Sigmoid colon (tissue), 7 donors: Measurements from ENCODE around the gene NLRX1. TPM values are rescaled to one million over a fixed set of nuclear protein-coding genes. Genes with fewer than 3 reads are reported as not detected.

Source experiments
- DNase-seq: peaks from one replicate; pipeline ENCODE4 v3.0.0-alpha.2; 2019
- H3K27ac ChIP-seq, 4 donors: fragments of 200-600 bp; sonication (generic); one replicate each; pipeline ENCODE4 v1.5.1; 2016 to 2019; ENCODE audit warnings: mild to moderate bottlenecking in 1 of 4
- H3K27me3 ChIP-seq, 3 donors: fragments of 200-600 bp; sonication (generic); one replicate each; pipeline ENCODE4 v1.5.1; 2019; ENCODE audit warnings: mild to moderate bottlenecking in 1 of 3
- H3K36me3 ChIP-seq, 4 donors: fragments of 200-600 bp; sonication (generic); one replicate each; pipeline ENCODE4 v1.5.1; 2016 to 2019
- H3K4me1 ChIP-seq, 4 donors: fragments of 200-600 bp; sonication (generic); one replicate each; pipeline ENCODE4 v1.5.1; 2017 to 2019
- H3K4me3 ChIP-seq, 4 donors: fragments of 200-600 bp; sonication (generic); one replicate each; pipeline ENCODE4 v1.5.1; 2017 to 2019; ENCODE audit warnings: mild to moderate bottlenecking in 2 of 4, moderate library complexity in 1 of 4
- H3K9me3 ChIP-seq, 4 donors: fragments of 200-600 bp in 3 of 4; sonication (generic) in 3 of 4; one replicate each; pipeline versions ENCODE4 v1.5.1 to v1.6.1; 2013 to 2019
- EP300 ChIP-seq, 4 donors: sonication (generic); formaldehyde crosslinking; IDR thresholded peaks; one replicate each; pipeline ENCODE4 v1.6.1; 2017; ENCODE audit warnings: antibody characterized with exemption in 4 of 4
- POLR2A ChIP-seq, 2 donors: fragments of 450-650 bp; IDR thresholded peaks; one replicate each; pipeline ENCODE4 v1.6.1; 2016; ENCODE audit warnings: antibody characterized with exemption in 2 of 2, mild to moderate bottlenecking in 2 of 2, moderate library complexity in 2 of 2
- POLR2AphosphoS5 ChIP-seq, 4 donors: sonication (generic); formaldehyde crosslinking; IDR thresholded peaks; one replicate each; pipeline ENCODE4 v1.6.1; 2017; ENCODE audit warnings: antibody characterized with exemption in 4 of 4
- WGBS, 2 donors: extraction: QIAGEN DNeasy Blood & Tissue Kit; methylation state at CpG; one replicate each; pipeline ENCODE4 v1.1.7; 2013; 5-methylcytosine and 5-hydroxymethylcytosine counted together
- intact Hi-C: fragments of 100-400 bp; cut with DNase I; formaldehyde crosslinking; loops from one replicate; pipeline ENCODE4 v1.15.1; 2023
- polyA plus RNA-seq, 3 donors: library from polyadenylated mRNA; stranded (reverse); fragments of 200-250 nt; gene quantifications; one replicate each; pipeline ENCODE4 v1.2.3, GENCODE V29; 2013
- total RNA-seq, 4 donors: library from RNA; depleted of rRNA; stranded (reverse); fragments of >200 nt; gene quantifications; one replicate each; pipeline ENCODE4 v1.1.0, GENCODE V29; 2016
- TF ChIP-seq, protein P1 (sequence below), 4 experiments: fragments of 450-650 bp in 3 of 4; fragments of 200-600 bp in 1 of 4; IDR thresholded peaks; one replicate each; pipeline ENCODE4 v1.5.1; 2016 to 2019; ENCODE audit warnings: antibody characterized with exemption in 4 of 4, mild to moderate bottlenecking in 3 of 4, moderate library complexity in 2 of 4
- donor health status: healthy with polysubstance abuse.
- donor health status: Bipolar disorder and iron deficiency.
- donor health status: healthy.

NLRX1 gene
- total and polyA plus RNA-seq, 7 donors: 3.9 to 21.9 (median 10.7) TPM

- Histone ChIP-seq H3K9me3 (no peaks in the 10 kb centered on the region), H3K36me3 (no peaks in the 10 kb centered on the region), H3K27ac (peak within 1 kb of the TSS; percentile 94 to 98 (median 96)), H3K4me3 (peak within 1 kb of the TSS; percentile 72 to 97 (median 92)), H3K4me1 (peaks cover 0 to 29% (median 20%) of the 10 kb centered on the region in 4 donors), H3K27me3 (no peaks in the 10 kb centered on the region)
- 1% methylated on average over 88 of the region's 88 CpGs for WGBS, 2 donors
- intact Hi-C loops: loop anchor here (1.0 to 5.0 kb wide), 5 partner anchors 38 to 132 kb away; partner anchors contain the start of genes DPAGT1 and NLRX1
- peak; percentile 98 for DNase-seq
- TF ChIP-seq EP300 (IDR thresholded peaks at IDR 0.05) (no peak), POLR2AphosphoS5 (IDR thresholded peaks at IDR 0.05) (peak; percentile 20 to 82 (median 63)), POLR2A (IDR thresholded peaks at IDR 0.05) (peak; percentile 29 to 46)
- TF ChIP-seq, protein P1, sequence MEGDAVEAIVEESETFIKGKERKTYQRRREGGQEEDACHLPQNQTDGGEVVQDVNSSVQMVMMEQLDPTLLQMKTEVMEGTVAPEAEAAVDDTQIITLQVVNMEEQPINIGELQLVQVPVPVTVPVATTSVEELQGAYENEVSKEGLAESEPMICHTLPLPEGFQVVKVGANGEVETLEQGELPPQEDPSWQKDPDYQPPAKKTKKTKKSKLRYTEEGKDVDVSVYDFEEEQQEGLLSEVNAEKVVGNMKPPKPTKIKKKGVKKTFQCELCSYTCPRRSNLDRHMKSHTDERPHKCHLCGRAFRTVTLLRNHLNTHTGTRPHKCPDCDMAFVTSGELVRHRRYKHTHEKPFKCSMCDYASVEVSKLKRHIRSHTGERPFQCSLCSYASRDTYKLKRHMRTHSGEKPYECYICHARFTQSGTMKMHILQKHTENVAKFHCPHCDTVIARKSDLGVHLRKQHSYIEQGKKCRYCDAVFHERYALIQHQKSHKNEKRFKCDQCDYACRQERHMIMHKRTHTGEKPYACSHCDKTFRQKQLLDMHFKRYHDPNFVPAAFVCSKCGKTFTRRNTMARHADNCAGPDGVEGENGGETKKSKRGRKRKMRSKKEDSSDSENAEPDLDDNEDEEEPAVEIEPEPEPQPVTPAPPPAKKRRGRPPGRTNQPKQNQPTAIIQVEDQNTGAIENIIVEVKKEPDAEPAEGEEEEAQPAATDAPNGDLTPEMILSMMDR (IDR thresholded peaks at IDR 0.05): peak; percentile 81 to 95 (median 86)
Observed at GRCh38 chr11:119205574-119206510, 37.3 kb downstream of the NLRX1 start, which contains the start of gene CBL. Gene CBL (plus strand): TSS chr11:119206339. CDS start chr11:119206418, 79 bp downstream.

DNA sequence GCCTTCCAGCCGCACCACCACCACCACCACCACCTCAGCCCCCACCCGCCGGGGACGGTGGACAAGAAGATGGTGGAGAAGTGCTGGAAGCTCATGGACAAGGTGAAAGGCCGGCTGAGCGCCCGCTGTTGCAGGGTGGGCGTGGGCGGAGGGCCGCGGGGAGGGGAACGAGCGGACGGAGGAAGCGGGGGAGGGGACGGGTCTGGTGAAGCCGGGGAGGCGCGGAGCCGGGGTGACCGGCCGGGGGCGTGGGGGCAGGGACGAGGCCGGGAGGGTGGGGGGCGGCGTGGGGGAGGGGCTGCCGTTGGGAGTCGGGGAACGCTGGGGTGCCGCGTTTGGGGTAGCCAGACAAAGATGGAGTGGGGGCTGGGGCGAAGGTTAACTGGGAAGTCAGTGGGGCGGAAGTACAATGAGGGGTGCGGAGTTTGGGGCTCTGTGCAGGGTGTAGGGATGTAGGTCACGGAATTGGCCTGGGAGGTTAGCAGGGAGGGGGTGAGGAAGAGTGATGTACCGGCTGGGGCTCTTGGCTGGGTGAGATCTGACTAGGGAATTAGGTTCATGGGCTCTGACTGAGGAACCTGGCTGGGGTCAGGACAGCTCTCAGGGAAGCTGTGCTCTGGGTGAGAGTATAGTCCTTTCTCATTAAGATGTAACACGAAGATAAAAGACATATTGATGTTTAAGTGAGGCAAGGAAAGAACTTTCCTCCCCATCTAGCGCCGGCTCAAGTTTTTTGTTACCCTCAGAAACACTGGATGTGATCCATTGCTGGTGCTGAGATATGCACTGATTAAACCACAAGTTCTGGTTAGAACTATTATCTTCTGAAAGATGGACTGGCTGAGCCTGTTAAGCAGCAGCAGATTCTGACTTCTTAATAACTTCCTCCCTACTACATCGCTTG, 38.2 kb downstream of the NLRX1 start:
- H3K4me1 ChIP-seq: peaks cover 0 to 29% (median 20%) of the 10 kb centered on the region in 4 donors
- peak overlapping the region; percentile 94 to 98 (median 96) for H3K27ac ChIP-seq
- intact Hi-C loops: loop anchor here (1.0 to 5.0 kb wide), 5 partner anchors 38 to 132 kb away; partner anchors contain the start of genes DPAGT1 and NLRX1
- H3K9me3 ChIP-seq: no peaks in the 10 kb centered on the region
- TF ChIP-seq, protein P1 (IDR thresholded peaks at IDR 0.05): no peak
- TF ChIP-seq POLR2AphosphoS5 (IDR thresholded peaks at IDR 0.05) (no peak), EP300 (IDR thresholded peaks at IDR 0.05) (no peak), POLR2A (IDR thresholded peaks at IDR 0.05) (no peak)
- WGBS, 2 donors: 2% methylated on average over 41 of the region's 41 CpGs
- peak overlapping the region; percentile 72 to 97 (median 92) for H3K4me3 ChIP-seq
- no peaks in the 10 kb centered on the region for H3K36me3 ChIP-seq
- no peaks in the 10 kb centered on the region for H3K27me3 ChIP-seq
- peak; percentile 77 for DNase-seq

- no peaks in the 10 kb centered on the region for H3K9me3 ChIP-seq
- peaks cover 0 to 29% (median 20%) of the 10 kb centered on the region in 4 donors for H3K4me1 ChIP-seq
- H3K27ac ChIP-seq: peak overlapping the region; percentile 94 to 98 (median 96)
- 21 to 31% methylated on average over 11 of the region's 11 CpGs for WGBS, 2 donors
- TF ChIP-seq POLR2A (IDR thresholded peaks at IDR 0.05) (no peak), POLR2AphosphoS5 (IDR thresholded peaks at IDR 0.05) (no peak), EP300 (IDR thresholded peaks at IDR 0.05) (no peak)
- TF ChIP-seq, protein P1 (IDR thresholded peaks at IDR 0.05): no peak
- H3K4me3 ChIP-seq: peak overlapping the region; percentile 72 to 97 (median 92)
- intact Hi-C loops: loop anchor here (2.0 to 5.0 kb wide), 2 partner anchors 77 to 105 kb away; partner anchors contain the start of gene DPAGT1
- no peaks in the 10 kb centered on the region for H3K36me3 ChIP-seq
- DNase-seq: no peak
- H3K27me3 ChIP-seq: no peaks in the 10 kb centered on the region
Observed at GRCh38 chr11:119207415-119207960, 39.0 kb downstream of the NLRX1 start.

- Histone ChIP-seq H3K4me1 (peaks cover 0 to 29% (median 20%) of the 10 kb centered on the region in 4 donors), H3K36me3 (no peaks in the 10 kb centered on the region), H3K27ac (no peak overlapping the region), H3K9me3 (no peaks in the 10 kb centered on the region), H3K4me3 (no peak overlapping the region), H3K27me3 (no peaks in the 10 kb centered on the region)
- DNase-seq: no peak
- 91 to 92% methylated on average over 7 of the region's 7 CpGs for WGBS, 2 donors
- TF ChIP-seq POLR2A (IDR thresholded peaks at IDR 0.05) (no peak), POLR2AphosphoS5 (IDR thresholded peaks at IDR 0.05) (no peak), EP300 (IDR thresholded peaks at IDR 0.05) (no peak)
- TF ChIP-seq, protein P1 (IDR thresholded peaks at IDR 0.05): no peak
- intact Hi-C loops: loop anchor here (5.0 kb wide), 1 partner anchor 107 kb away; the partner anchor contains the start of gene DPAGT1
Observed at GRCh38 chr11:119209186-119209585, 40.7 kb downstream of the NLRX1 start.
